IgD-negative memory B cell (primary cell): ENCODE results near the gene BCL2. TPM values are rescaled to one million over a fixed set of nuclear protein-coding genes. Genes with fewer than 3 reads are reported as not detected.
A peak's percentile ranks its signal among the peaks of the same experiment; 100 is the strongest.

Experiments
- H3K27ac Mint-ChIP-seq, 3 donors: one replicate each; pipeline ENCODE4 v1.8.0; 2020 to 2022; ENCODE audit warnings: mild to moderate bottlenecking in 3 of 3, mixed read lengths in 3 of 3, moderate library complexity in 1 of 3
- H3K27me3 Mint-ChIP-seq: one replicate; pipeline ENCODE4 v1.8.0; 2021; ENCODE audit warnings: mixed read lengths
- H3K36me3 Mint-ChIP-seq: one replicate; pipeline ENCODE4 v1.8.0; 2020; ENCODE audit warnings: mild to moderate bottlenecking, mixed read lengths
- H3K4me1 Mint-ChIP-seq, 3 donors: one replicate each; pipeline ENCODE4 v1.8.0; 2020 to 2022; ENCODE audit warnings: mixed read lengths in 3 of 3, mild to moderate bottlenecking in 1 of 3
- H3K4me3 Mint-ChIP-seq, 4 donors: one replicate each; pipeline ENCODE4 v1.8.0; 2020 to 2022; ENCODE audit warnings: mild to moderate bottlenecking in 4 of 4, mixed read lengths in 4 of 4, moderate library complexity in 3 of 4
- H3K9me3 Mint-ChIP-seq, 3 donors: one replicate each; pipeline ENCODE4 v1.8.0; 2020 to 2021; ENCODE audit warnings: mixed read lengths in 3 of 3, mild to moderate bottlenecking in 1 of 3
- polyA plus RNA-seq: library from polyadenylated mRNA; unstranded; fragments of 300-500 nt; fragmentation: Illumina TruSeq; gene quantifications from one replicate; pipeline ENCODE4 v1.2.3, GENCODE V29; 2021

BCL2 gene
- polyA plus RNA-seq, 1 donor from 2014 or later: 36.2 TPM

DNA sequence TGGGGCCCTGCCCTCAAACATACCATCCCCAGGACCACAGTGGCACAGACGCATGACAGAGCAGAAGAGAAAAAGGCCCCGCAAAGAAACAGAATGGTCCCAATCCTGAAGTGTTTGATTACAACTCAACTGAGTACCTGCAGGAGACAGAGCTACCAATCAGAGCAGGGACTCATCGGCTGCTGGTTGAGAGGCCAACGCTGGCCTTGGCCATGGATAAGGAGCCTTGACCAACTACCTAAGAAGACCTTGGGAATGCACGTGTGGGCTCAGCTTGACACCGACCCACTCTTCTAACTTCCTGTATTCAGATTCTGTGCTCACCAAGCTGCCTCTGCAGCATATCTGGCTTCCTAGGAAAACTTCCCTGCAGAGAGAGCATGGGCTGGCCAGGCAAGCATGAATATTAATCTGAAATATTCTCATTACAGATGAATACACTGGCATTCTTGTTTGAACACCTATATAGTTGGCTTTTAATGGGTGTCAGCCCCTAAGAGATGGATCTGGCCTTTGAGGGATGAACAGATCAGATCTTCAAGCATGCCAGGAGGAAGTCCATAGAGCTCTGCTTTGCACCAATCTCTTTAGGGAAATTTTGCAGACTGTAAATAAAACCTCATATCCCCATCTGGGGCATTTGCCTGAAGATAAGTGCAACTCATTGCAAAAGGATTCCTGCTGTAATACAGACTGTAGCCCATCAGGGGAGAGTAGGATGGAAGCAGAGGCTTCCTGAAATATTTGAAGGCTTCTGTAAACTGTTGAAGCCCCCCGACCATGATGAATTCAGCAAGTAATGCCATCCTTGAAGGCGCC is 135.4 kb downstream of the BCL2 start:
- Mint-ChIP-seq H3K27me3 (no peaks in the 10 kb centered on the region), H3K9me3 (no peaks in the 10 kb centered on the region), H3K4me1 (peaks cover 68 to 84% (median 84%) of the 10 kb centered on the region in 3 donors), H3K27ac (peak overlapping the region; percentile 18 to 91 (median 25)), H3K36me3 (peaks cover 5% of the 10 kb centered on the region), H3K4me3 (peak overlapping the region in 3 of 4 donors; percentile 22 to 87 (median 84))

DNA sequence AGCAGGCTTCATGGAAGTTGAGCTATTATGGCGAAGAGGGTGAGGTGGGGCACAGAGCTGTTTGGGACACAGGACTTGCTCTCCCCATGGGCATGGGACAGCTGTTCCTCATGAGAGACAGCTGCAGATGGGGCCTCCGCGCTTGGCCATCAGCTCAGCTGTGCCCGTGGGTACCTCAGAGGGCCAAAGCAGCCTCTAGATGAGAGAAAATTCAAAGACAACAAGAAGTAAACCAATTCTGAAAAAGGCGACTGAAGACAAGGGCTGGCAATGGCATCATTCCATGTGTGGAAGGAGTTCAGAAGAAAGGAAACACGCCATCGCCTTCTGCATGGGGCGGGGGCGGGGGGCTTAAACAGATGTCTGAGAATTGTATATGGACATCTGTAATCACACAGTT is 136.2 kb downstream of the BCL2 start:
- no peaks in the 10 kb centered on the region for H3K9me3 Mint-ChIP-seq
- peak overlapping the region in 2 of 4 donors; percentile 84 to 87 for H3K4me3 Mint-ChIP-seq
- H3K36me3 Mint-ChIP-seq: peaks cover 5% of the 10 kb centered on the region
- H3K27ac Mint-ChIP-seq: peak overlapping the region; percentile 76 to 91 (median 78)
- peaks cover 72 to 89% (median 83%) of the 10 kb centered on the region in 3 donors for H3K4me1 Mint-ChIP-seq
- H3K27me3 Mint-ChIP-seq: no peaks in the 10 kb centered on the region

GRCh38 chr18:63182861-63183260 is 136.7 kb downstream of the BCL2 start:
- peaks cover 5% of the 10 kb centered on the region for H3K36me3 Mint-ChIP-seq
- no peaks in the 10 kb centered on the region for H3K27me3 Mint-ChIP-seq
- H3K27ac Mint-ChIP-seq: peak overlapping the region; percentile 76 to 91 (median 78)
- peaks cover 77 to 89% (median 82%) of the 10 kb centered on the region in 3 donors for H3K4me1 Mint-ChIP-seq
- no peaks in the 10 kb centered on the region for H3K9me3 Mint-ChIP-seq
- H3K4me3 Mint-ChIP-seq: peak overlapping the region; percentile 71 to 84 (median 73)

GRCh38 chr18:63182310-63182772 is 137.2 kb downstream of the BCL2 start:
- H3K4me3 Mint-ChIP-seq: peak overlapping the region; percentile 71 to 84 (median 73)
- H3K27ac Mint-ChIP-seq: peak overlapping the region; percentile 71 to 78 (median 76)
- no peaks in the 10 kb centered on the region for H3K27me3 Mint-ChIP-seq
- peaks cover 78 to 89% (median 79%) of the 10 kb centered on the region in 3 donors for H3K4me1 Mint-ChIP-seq
- H3K9me3 Mint-ChIP-seq: no peaks in the 10 kb centered on the region
- peaks cover 5% of the 10 kb centered on the region for H3K36me3 Mint-ChIP-seq

DNA sequence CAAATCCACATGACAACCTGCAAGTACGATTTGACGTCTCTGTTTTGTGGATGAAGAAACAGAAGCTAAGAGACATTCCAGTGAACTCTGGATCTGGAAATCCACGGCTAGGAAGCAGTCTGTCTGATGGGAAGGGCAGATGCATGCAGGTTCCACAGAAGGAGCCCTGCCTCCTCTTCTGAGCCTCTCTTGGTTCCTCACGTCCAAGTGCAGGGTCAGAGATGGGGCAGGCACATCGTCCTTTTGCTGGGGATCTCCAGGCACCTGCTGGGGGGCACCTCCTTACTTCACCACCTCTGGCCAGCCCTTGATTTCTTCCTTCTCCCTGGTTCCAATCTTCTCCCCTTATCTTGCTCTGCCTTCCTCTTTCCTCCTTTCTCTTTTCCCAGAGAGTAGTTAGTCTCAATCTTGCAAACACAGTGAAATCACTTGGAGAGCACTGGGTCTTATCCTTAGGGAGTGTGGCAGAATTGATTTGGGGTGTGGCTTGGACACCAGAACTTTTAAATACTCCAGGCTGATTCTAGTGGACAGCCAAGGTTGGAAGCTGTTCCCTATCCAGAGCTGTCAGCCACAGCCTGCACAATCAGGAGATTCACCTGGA is 137.8 kb downstream of the BCL2 start:
- no peaks in the 10 kb centered on the region for H3K9me3 Mint-ChIP-seq
- H3K36me3 Mint-ChIP-seq: peaks cover 5% of the 10 kb centered on the region
- peaks cover 75 to 86% (median 75%) of the 10 kb centered on the region in 3 donors for H3K4me1 Mint-ChIP-seq
- H3K27me3 Mint-ChIP-seq: no peaks in the 10 kb centered on the region
- peak overlapping the region; percentile 71 to 81 (median 78) for H3K27ac Mint-ChIP-seq
- H3K4me3 Mint-ChIP-seq: peak overlapping the region; percentile 71 to 91 (median 73)

DNA sequence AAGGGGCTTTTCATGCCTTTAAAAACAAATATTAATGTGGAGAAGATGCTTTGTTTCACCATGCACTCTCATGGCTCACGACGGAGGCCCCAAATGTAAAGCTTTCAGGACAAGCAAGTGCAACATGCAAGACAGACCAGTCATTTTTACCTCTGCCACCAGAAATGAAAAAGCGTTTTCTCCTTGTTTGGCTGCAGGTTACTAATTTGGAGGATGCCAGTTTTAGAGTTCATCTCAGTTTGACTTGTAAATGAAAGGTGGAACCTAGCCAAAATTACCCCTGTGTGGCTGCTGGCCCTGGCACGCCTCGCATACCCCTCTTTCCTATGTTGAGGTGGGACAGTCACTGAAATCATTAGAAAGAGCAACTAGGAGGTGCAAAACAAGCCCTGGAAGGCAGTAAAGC is 138.6 kb downstream of the BCL2 start:
- peaks cover 5% of the 10 kb centered on the region for H3K36me3 Mint-ChIP-seq
- H3K4me3 Mint-ChIP-seq: peak overlapping the region; percentile 64 to 91 (median 73)
- H3K27me3 Mint-ChIP-seq: no peaks in the 10 kb centered on the region
- no peaks in the 10 kb centered on the region for H3K9me3 Mint-ChIP-seq
- peaks cover 73 to 84% (median 75%) of the 10 kb centered on the region in 3 donors for H3K4me1 Mint-ChIP-seq
- peak overlapping the region; percentile 71 to 81 (median 78) for H3K27ac Mint-ChIP-seq

GRCh38 chr18:63180321-63180720 is 139.2 kb downstream of the BCL2 start:
- Mint-ChIP-seq H3K9me3 (no peaks in the 10 kb centered on the region), H3K4me3 (peak overlapping the region in 2 of 4 donors; percentile 61 to 75), H3K27me3 (no peaks in the 10 kb centered on the region), H3K27ac (peak overlapping the region; percentile 39 to 81 (median 78)), H3K4me1 (peaks cover 76 to 89% (median 78%) of the 10 kb centered on the region in 3 donors), H3K36me3 (peaks cover 5% of the 10 kb centered on the region)

DNA sequence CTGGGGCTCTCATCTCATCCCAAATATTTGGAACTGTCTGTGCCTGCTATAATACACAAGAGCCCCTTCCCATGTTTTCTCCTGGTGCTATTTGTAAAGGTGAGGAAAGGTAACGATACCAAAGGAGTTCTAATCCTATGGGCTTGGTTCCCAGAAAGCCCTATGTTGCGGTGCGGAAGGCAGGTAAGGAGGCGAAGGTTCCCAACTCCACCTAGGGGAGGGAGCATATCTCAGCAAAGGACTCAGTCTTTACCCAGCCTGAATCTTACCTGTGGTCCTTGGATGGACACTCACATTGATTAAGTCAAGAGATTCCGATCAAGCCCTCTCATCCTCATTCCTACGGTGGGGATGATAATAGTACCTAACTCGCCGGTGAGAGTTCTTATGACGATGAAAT is 140.1 kb downstream of the BCL2 start:
- peaks cover 73 to 85% (median 75%) of the 10 kb centered on the region in 3 donors for H3K4me1 Mint-ChIP-seq
- H3K36me3 Mint-ChIP-seq: peaks cover 5% of the 10 kb centered on the region
- H3K27ac Mint-ChIP-seq: peak overlapping the region in 1 of 3 donors; percentile 11
- peak overlapping the region in 2 of 4 donors; percentile 61 to 80 for H3K4me3 Mint-ChIP-seq
- no peaks in the 10 kb centered on the region for H3K9me3 Mint-ChIP-seq
- no peaks in the 10 kb centered on the region for H3K27me3 Mint-ChIP-seq

DNA sequence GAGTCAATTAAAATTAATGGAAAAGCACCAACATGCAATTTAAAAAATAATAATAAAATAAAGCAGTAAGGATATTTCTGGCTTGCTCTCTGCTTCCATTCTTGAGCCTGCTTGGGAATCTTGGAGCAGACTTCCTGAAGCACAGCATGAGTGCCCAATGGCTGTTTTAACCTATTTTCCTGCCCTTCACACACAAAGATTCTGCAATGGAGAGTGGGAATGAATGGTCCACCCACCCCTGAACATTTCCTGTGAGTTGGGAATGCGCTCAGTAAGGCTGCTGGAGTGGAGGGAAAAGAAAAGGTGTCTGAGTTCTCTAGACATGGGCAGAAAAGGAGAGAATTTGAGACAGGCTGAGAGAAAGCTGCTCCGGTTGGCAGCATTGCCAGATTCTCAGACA is 140.6 kb downstream of the BCL2 start:
- peak overlapping the region in 1 of 3 donors; percentile 45 for H3K27ac Mint-ChIP-seq
- H3K9me3 Mint-ChIP-seq: no peaks in the 10 kb centered on the region
- no peaks in the 10 kb centered on the region for H3K27me3 Mint-ChIP-seq
- peaks cover 5% of the 10 kb centered on the region for H3K36me3 Mint-ChIP-seq
- peaks cover 73 to 84% (median 74%) of the 10 kb centered on the region in 3 donors for H3K4me1 Mint-ChIP-seq
- peak overlapping the region in 1 of 4 donors; percentile 54 for H3K4me3 Mint-ChIP-seq

- peak overlapping the region in 1 of 4 donors; percentile 72 for H3K4me3 Mint-ChIP-seq
- peak overlapping the region in 2 of 3 donors; percentile 45 to 86 for H3K27ac Mint-ChIP-seq
- no peaks in the 10 kb centered on the region for H3K27me3 Mint-ChIP-seq
- no peaks in the 10 kb centered on the region for H3K9me3 Mint-ChIP-seq
- H3K36me3 Mint-ChIP-seq: peaks cover 2% of the 10 kb centered on the region
- peaks cover 69 to 82% (median 72%) of the 10 kb centered on the region in 3 donors for H3K4me1 Mint-ChIP-seq
Observed at GRCh38 chr18:63177919-63178821, 141.4 kb downstream of the BCL2 start.

DNA sequence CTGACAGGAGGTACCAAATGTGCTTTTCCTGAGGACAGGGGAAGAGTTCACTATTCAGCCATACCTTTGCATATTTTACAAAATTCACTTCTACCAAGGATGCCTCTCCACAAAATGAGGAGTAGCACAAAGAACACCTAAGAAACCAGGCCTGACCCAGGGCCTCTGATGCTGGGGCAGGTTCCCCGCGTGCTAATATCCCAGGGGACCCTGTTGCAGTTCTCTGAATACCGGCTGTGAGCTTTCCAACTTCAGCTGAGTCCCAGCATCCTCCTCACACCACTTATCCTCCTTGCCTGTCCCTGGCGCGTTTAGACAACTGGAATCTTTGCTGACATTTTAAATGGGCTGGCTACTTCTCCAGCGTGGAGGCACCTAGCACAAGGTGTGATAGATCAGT is 142.3 kb downstream of the BCL2 start:
- H3K4me3 Mint-ChIP-seq: no peak overlapping the region
- no peaks in the 10 kb centered on the region for H3K27me3 Mint-ChIP-seq
- peaks cover 61 to 73% (median 63%) of the 10 kb centered on the region in 3 donors for H3K4me1 Mint-ChIP-seq

DNA sequence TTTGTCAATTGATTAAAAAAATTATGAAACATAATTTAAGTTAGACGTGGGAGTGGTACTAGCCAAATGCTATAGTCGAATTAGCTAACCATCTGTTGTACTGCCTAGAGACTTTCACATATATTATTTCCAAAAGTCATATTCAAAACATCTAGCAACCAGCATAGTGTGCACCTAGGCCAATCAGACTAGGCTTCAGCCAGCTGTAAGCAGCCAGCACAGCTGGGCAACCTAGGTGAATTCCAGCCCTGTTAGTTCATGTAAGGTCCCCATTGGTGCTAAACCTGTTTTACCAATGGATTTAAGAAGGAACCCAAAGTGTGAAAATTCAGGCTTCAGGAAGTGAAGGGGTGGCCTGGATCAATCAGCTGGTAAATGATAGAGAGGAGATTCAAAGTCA is 144.3 kb downstream of the BCL2 start:
- H3K27me3 Mint-ChIP-seq: no peaks in the 10 kb centered on the region
- H3K36me3 Mint-ChIP-seq: peaks cover 9% of the 10 kb centered on the region
- H3K4me3 Mint-ChIP-seq: no peak overlapping the region
- H3K9me3 Mint-ChIP-seq: no peaks in the 10 kb centered on the region
- no peak overlapping the region for H3K27ac Mint-ChIP-seq
- H3K4me1 Mint-ChIP-seq: peaks cover 51 to 63% (median 58%) of the 10 kb centered on the region in 3 donors

More for the DNA sequence above, 142.3 kb downstream of the BCL2 start:
- Mint-ChIP-seq H3K27ac (peak overlapping the region in 2 of 3 donors; percentile 18 to 31), H3K36me3 (peaks cover 3% of the 10 kb centered on the region), H3K9me3 (no peaks in the 10 kb centered on the region)

GRCh38 chr18:63173983-63174382 is 145.6 kb downstream of the BCL2 start:
- H3K27ac Mint-ChIP-seq: peak overlapping the region in 2 of 3 donors; percentile 27 to 53
- H3K36me3 Mint-ChIP-seq: peaks cover 9% of the 10 kb centered on the region
- no peaks in the 10 kb centered on the region for H3K27me3 Mint-ChIP-seq
- H3K4me1 Mint-ChIP-seq: peaks cover 46 to 57% (median 51%) of the 10 kb centered on the region in 3 donors
- H3K9me3 Mint-ChIP-seq: no peaks in the 10 kb centered on the region
- peak overlapping the region in 1 of 4 donors; percentile 47 for H3K4me3 Mint-ChIP-seq

DNA sequence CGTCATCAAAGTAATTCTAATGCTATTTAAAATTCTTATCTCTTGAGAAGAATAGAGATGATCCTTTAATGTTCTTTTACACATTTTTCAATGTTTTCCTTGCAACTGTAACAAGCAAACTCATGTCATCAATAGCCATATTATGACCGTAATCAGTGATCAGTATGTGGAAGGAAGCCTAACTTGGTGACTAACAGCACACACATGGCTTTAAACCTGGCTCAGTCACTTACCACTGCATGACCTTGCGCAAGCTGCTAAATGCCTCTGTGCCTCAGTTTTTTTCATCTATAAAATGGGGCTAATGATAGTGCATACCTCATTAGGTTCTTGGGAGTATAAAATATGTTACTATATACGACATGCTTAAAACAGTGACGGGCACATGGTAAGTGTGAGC is 149.7 kb downstream of the BCL2 start:
- no peak overlapping the region for H3K27ac Mint-ChIP-seq
- no peaks in the 10 kb centered on the region for H3K9me3 Mint-ChIP-seq
- H3K4me3 Mint-ChIP-seq: no peak overlapping the region
- H3K27me3 Mint-ChIP-seq: no peaks in the 10 kb centered on the region
- peaks cover 13% of the 10 kb centered on the region for H3K36me3 Mint-ChIP-seq
- H3K4me1 Mint-ChIP-seq: peaks cover 22 to 45% (median 44%) of the 10 kb centered on the region in 3 donors
